Measurements from ENCODE around the gene LYRM4.

LYRM4 gene

DNA sequence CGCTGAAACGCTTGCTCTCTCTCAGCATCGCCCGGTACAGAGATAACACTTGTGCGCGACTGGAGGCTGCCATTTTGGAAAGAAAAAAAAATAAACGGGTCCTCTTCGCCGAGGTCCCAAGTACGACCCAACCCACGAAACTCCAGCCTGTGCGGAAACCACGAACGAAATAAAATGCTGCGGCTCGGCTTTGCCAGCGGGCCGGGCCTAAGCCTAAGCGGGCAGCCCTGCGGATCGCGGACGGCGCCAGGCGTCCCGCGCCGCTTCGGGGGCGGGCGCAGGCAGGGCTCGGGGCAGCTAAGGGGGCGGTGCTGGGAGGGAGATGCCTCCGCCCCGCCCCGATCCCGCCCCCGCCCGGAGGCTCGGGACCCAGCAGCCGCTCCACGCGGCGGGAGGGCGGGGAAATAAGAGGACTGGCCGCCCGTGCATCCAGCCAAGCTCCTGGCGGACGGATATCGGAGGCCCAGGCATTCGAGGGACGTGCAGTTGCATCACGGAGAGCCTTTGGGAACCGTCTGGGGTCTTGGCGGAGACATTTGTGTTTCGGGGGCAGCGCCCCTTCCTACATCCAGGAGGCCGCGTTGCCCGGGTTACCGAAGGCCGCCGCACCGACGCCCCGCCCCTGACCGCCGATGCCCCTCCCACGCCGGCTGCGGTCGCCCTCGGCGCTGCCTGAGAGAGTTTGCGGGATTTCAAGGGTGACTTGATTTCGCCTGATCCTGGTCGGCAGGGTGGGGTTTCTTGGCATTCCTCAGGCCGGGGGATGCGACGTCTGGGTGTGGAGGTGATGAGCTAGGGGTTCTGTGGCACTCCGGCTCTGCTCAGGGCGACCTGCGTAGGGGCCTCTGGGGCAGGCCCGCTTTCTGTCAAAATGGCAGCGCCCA lies at the start of gene LYRM4, which contains the start of gene FARS2:
LYRM4 (minus strand) TSS at position 290 of the 884 bp plus-strand sequence; CDS start at position 73, 217 bp downstream.
FARS2 (plus strand) TSS at position 853 of the 884 bp plus-strand sequence.
- peak; percentile 70 to 99 (median 93) for DNase-seq

- DNase-seq: no peak
Measured at GRCh38 chr6:5308066-5308465, 47.3 kb upstream of the LYRM4 start.

- DNase-seq: no peak
Measured at GRCh38 chr6:5307058-5307457, 46.3 kb upstream of the LYRM4 start.

GRCh38 chr6:5305968-5306626 lies 45.3 kb upstream of the LYRM4 start:
- DNase-seq: no peak

- no peak for DNase-seq
Measured at GRCh38 chr6:5303682-5304081, 42.9 kb upstream of the LYRM4 start.

GRCh38 chr6:5302995-5303622 lies 42.4 kb upstream of the LYRM4 start:
- peak in 1 of 56 donors; percentile 15 for DNase-seq

DNA sequence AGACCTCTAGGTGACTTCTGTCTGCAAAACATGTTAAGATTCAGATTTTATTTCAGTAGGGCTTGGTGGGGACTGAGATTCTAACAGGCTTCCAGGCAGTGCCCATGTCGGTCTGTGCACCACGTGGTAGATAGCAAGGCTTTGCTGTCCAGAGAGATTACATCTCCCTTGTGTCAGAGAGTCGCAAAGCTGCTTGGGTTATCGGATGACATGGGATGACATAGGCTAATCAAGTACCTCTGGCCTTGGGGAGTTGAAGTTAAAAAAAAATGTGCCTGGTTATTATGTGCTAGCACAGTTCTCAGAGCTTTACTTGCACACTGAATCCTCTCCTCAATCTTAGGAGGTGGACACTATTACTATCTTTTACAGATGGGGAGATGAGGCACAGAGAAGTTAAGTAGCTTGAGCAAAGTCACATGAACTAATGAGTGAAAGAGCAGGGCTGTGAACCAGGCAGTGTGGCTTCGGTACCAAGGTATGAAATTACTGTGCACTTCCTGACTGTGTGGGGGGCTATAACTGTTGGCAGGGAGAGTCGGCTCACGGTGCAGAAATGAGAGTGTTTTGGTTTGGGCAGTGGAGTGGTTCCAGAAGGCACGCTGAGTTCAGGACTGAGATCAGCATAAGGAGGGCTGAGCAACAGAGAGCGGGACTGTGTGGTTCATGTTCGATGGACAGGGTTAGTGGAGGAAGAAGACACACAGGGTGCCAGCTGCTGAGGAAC lies 41.6 kb upstream of the LYRM4 start:
- no peak for DNase-seq

- no peak for DNase-seq
Measured at GRCh38 chr6:5300206-5300764, 39.5 kb upstream of the LYRM4 start.

DNA sequence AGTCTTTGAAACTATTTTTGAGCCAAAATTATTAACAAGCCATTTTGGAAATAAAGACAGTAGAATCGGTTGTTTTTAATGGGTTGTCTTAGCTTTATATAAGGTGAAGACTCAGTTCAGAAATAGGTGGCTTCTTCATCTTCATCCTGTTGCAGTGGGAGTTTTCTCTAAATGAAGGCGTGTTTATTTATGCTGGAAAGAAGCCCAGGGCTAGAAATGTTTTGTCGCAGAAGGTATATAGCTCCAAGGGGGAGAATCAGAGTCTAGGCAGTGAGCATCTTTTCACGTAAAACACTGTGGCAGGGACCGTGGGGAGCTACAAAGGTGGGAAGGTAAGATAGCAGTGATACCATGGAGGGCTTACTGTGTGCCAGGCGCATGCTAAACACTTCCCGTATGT lies 34.9 kb upstream of the LYRM4 start:
- no peak for DNase-seq

DNA sequence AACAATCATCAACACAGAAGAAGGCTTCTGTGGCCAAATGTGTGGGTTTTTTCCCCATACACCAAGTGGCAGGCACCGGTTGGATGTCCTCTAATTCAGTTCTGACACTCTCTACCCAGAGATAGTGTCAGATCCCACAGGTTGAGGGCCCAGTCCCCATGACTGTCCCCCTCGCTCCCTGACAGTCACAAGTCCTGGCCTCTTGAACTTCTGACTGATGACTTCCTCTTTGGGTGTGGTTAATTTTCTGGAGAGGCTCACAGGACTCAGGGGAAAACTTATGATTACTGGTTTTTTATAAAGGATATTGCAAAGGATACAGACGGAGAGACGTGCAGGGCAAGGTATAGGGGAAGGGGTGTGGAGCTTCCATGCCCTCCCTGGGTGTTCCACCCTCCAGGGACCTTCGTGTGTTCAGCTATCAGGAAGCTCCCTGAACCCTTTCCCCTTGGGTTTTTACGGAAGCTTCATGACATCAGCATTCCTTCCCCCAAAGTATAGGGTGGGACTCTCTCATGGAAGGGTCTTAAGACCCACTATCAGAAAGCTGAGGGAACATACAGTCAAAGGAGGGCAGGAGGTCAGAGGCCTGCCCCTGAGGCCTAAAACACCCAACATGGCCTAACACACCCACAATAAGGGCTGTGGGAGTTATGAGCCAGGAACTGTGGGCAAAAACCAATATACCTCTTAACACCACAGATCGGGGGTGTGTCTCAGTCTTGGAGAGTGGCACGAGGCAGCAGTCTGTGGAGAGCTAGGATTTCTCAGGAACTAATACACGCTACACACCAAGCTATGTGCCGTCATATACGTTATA lies 33.9 kb upstream of the LYRM4 start:
- DNase-seq: no peak

- DNase-seq: no peak
Measured at GRCh38 chr6:5293692-5294091, 32.9 kb upstream of the LYRM4 start.

GRCh38 chr6:5292154-5292553 lies 31.4 kb upstream of the LYRM4 start:
- no peak for DNase-seq

GRCh38 chr6:5290500-5290899 lies 29.8 kb upstream of the LYRM4 start:
- no peak for DNase-seq

GRCh38 chr6:5290097-5290496 lies 29.3 kb upstream of the LYRM4 start:
- no peak for DNase-seq

DNA sequence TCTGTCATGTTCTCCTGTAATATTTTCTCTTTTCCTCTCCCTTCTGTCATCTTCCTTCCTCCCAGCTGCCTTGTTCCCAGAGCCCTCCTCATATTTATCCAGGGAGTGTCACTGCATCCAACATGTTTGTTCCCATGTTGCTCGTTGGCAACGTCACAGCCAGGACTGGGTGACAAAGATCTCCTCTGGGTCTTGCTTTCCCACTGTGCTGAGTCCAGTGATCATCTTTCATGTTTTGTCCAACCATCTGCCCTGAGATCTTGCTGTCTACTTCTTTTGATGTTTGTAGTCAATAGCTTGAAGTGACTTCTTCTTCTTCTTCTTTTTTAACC lies 27.2 kb upstream of the LYRM4 start:
- DNase-seq: no peak

DNA sequence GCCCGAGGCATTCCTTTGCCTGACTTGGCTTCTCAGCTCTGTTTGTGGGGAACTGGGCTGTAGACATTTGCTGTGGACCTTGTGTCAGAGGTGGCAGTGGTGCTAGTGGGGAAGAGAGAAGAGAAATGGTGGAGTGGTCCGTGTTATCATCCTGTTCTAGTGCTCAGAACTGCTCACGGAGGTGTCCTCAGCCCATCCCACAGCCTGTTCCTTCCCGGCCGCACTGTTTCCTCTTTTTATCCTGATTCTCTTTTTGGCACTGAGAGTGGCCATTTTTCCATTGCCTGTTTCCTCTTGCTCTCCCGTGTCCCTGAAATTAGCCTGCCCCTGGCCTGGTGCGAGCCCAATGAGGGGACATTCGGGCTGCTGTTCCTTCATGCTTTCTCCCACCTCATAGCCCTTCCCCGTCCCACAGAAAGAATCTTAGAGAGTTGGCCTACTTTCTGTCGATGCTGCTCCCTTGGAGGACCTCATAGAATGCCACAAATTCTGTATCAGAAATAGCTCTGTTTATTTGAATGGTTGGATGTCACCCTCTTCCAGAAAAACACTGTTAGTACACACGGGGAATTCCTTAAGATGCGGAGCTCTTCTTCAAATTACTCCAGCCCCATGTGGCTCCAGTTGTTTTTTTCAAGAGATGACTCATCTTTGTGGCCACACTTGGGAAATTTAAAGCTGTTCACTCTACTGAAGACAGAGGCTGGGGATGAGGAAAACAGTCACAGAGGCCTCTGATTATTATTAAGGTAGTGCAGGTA lies 26.6 kb upstream of the LYRM4 start:
- DNase-seq: no peak

DNA sequence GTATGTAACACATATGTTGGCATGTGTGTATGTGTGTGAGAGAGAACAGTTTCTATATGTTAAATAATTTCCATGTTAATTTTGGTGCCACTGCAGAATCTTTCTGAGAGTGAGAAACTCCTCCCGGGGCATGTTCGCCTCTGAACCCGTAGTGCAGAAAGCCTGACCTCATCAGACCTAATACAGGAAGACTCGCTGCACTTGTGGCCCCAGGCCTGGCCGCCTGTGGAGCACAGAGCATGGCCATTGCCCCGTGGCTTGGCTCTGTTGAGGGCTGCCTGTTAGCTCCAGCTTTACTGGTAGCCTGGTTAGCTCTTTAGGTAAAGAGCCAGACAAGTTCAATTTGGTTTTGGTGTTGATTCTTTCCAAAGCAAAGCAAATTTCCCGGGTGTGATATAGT lies 26.0 kb upstream of the LYRM4 start:
- DNase-seq: no peak

- DNase-seq: no peak
Measured at GRCh38 chr6:5285526-5285925, 24.8 kb upstream of the LYRM4 start.

DNA sequence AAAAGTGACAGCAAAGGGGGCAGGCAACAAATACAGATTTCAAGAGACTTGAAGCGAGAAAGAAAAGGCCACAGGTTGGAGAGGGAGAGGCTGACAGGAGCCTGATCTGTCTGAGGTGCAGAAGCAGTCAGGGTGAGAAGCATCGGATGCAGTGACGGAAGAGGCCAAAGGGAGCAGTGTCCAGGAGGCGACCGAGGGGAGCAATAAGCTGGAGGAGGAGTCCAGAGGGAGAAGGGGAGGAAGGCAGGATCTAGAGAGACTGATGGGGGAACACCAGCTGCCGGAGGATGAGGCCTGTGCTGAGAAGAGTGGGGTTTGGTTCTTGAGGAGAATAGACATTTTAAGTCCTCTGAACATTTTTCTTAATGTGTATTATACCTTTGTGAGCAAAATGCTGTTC lies 24.3 kb upstream of the LYRM4 start:
- DNase-seq: no peak

DNA sequence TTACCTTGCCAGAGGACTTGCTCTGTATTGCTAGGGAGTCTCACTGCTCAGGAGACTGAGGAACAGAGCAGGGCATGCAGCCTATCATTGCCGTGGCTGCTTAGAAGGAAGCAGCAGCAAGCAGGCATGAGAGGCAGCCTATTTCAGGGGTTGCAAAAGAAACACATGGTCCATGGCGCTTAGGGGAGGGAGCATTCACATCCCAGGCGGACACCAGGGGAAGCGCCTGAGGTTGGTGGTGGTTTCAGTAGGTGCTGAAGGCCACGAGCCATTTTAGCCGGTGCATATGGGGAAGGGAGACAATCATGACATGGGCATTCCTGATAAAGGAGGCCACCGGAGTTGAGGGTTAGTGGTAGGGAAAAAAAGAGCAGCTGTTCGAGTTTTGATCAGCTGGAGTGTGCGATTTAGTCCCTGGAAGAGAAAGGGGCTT lies 21.5 kb upstream of the LYRM4 start:
- no peak for DNase-seq
